ENCODE results near the gene IFT80. TPM values are rescaled to one million over a fixed set of nuclear protein-coding genes. Genes with fewer than 3 reads are reported as not detected.

The IFT80 gene
- total and polyA plus RNA-seq, 2 donors (not counting 3 experiments of a cell fraction or from before 2014, with no cell fraction given): 7.3 to 22.5 TPM

DNA sequence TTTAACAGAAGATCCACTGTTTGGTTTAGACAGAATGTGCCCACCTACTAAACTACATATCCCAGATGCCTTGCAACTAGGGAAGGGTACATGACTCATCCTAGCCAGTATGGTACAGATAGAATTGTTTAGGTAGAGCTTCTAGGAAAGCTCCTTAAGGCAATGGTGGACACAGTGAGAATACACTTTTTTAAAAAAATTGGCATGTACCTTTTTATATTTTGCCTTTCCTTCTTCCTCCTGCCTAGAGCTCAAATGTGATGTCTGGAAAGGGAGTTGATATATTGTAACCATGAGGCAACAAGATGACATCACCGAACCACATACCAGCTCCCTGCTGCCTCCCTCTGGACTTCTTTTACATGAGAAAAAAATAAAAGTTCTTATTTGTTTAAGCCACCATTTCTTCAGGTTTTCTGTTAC lies 188.2 kb downstream of the IFT80 start:
- BruUV-seq (replicated peaks): no TSS peak
- H3K4me3 ChIP-seq (replicated peaks in 1 of 3; ENCODE audit: insufficient read depth in 1 of 3, low read depth in 1 of 3, low read length in 3 of 3): no peak overlapping the region
- no peak overlapping the region for H3K4me2 ChIP-seq (ENCODE audit: insufficient read depth, low read length)
- POLR2A ChIA-PET: no interaction called here
- CTCF ChIA-PET: interaction anchor here (0.8 to 4.2 kb wide), 12 partner anchors 9 to 326 kb away, joined by 3 to 20 read pairs (median 4); partner anchors contain the start of gene C3orf80
- TF ChIP-seq, protein P1, sequence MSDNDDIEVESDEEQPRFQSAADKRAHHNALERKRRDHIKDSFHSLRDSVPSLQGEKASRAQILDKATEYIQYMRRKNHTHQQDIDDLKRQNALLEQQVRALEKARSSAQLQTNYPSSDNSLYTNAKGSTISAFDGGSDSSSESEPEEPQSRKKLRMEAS (IDR thresholded peaks at IDR 0.05; ENCODE audit: insufficient read depth, insufficient read length): no peak
- TF ChIP-seq MYC (IDR thresholded peaks at IDR 0.05; ENCODE audit: low read depth, low read length) (no peak), FOS (IDR thresholded peaks at IDR 0.05; ENCODE audit: borderline replicate concordance, insufficient read depth, low read length) (peak; percentile 61)
- TF ChIP-seq, protein P2, sequence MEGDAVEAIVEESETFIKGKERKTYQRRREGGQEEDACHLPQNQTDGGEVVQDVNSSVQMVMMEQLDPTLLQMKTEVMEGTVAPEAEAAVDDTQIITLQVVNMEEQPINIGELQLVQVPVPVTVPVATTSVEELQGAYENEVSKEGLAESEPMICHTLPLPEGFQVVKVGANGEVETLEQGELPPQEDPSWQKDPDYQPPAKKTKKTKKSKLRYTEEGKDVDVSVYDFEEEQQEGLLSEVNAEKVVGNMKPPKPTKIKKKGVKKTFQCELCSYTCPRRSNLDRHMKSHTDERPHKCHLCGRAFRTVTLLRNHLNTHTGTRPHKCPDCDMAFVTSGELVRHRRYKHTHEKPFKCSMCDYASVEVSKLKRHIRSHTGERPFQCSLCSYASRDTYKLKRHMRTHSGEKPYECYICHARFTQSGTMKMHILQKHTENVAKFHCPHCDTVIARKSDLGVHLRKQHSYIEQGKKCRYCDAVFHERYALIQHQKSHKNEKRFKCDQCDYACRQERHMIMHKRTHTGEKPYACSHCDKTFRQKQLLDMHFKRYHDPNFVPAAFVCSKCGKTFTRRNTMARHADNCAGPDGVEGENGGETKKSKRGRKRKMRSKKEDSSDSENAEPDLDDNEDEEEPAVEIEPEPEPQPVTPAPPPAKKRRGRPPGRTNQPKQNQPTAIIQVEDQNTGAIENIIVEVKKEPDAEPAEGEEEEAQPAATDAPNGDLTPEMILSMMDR (IDR thresholded peaks at IDR 0.05; ENCODE audit: extremely low read depth in 1 of 2, insufficient read depth in 1 of 2, low read depth in 1 of 2, low read length in 2 of 2): peak in 1 of 2 donors; percentile 22
- peak; percentile 73 for FAIRE-seq
- dilution Hi-C loops (cut with MboI; ENCODE audit: extremely low pct_ligation_motif_present, low sequenced_read_pairs): loop anchor here (25.0 kb wide), 1 partner anchor 174 kb away; no protein-coding TSS in a partner anchor
- H3K36me3 ChIP-seq (ENCODE audit: control insufficient read depth in 2 of 2, extremely low read depth in 1 of 2, insufficient read depth in 2 of 2, low read length in 2 of 2): no peaks in the 10 kb centered on the region
- no peaks in the 10 kb centered on the region for H3K4me1 ChIP-seq (ENCODE audit: control insufficient read depth, extremely low read depth, insufficient read depth, low read length)
- no peaks in the 10 kb centered on the region for H3K9me3 ChIP-seq (replicated peaks; ENCODE audit: control insufficient read depth, insufficient read depth, low read length)
- no peak overlapping the region for H3K9ac ChIP-seq (replicated peaks; ENCODE audit: extremely low read depth, insufficient read depth, low read length)
- no peaks in the 10 kb centered on the region for H4K20me1 ChIP-seq (replicated peaks; ENCODE audit: control insufficient read depth, extremely low read depth, insufficient read depth, low read length)
- no peak overlapping the region for H2AFZ ChIP-seq (ENCODE audit: low read depth, low read length)
- H3K9me1 ChIP-seq (replicated peaks; ENCODE audit: control insufficient read depth, extremely low read depth, insufficient read depth, low read length): no peaks in the 10 kb centered on the region
- peaks cover 0 to 4% of the 10 kb centered on the region in 2 experiments for H3K27me3 ChIP-seq (ENCODE audit: control insufficient read depth in 2 of 2, insufficient read depth in 2 of 2, low read length in 2 of 2)
- no peaks in the 10 kb centered on the region for H3K79me2 ChIP-seq (ENCODE audit: control insufficient read depth, insufficient read depth, low read length)
- DNase-seq (ENCODE audit: low read depth, low spot score): peak; percentile 33
- no peak overlapping the region for H3K27ac ChIP-seq (ENCODE audit: insufficient read depth, low read depth, low read length)
- intact Hi-C loops (cut with micrococcal nuclease): loop anchor here (1.0 to 5.0 kb wide), 3 partner anchors 49 to 201 kb away; no protein-coding TSS in a partner anchor

DNA sequence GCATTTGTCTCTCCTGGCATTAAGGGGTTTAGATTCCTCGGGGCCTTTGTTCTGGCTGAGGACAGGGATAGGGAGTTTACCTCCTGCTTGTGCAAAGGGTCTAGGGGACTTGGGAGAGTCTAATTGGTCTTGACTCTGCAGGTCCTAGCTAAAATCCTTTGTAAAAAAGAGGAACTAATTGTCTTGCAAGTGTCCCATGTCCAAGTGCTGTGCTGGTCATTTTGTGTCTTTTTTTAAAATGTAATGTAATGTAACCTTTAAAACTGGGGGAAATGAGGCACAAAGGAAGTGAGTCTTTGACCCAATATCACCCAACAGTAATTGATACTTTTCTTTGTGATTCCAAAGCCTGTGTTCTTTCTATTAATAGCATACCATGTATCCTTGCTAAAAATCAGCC lies 188.7 kb downstream of the IFT80 start:
- no peaks in the 10 kb centered on the region for H4K20me1 ChIP-seq (replicated peaks; ENCODE audit: control insufficient read depth, extremely low read depth, insufficient read depth, low read length)
- BruUV-seq (replicated peaks): no TSS peak
- no peak overlapping the region for H2AFZ ChIP-seq (ENCODE audit: low read depth, low read length)
- H3K9me3 ChIP-seq (replicated peaks; ENCODE audit: control insufficient read depth, insufficient read depth, low read length): no peaks in the 10 kb centered on the region
- H3K36me3 ChIP-seq (ENCODE audit: control insufficient read depth in 2 of 2, extremely low read depth in 1 of 2, insufficient read depth in 2 of 2, low read length in 2 of 2): no peaks in the 10 kb centered on the region
- peaks cover 0 to 4% of the 10 kb centered on the region in 2 experiments for H3K27me3 ChIP-seq (ENCODE audit: control insufficient read depth in 2 of 2, insufficient read depth in 2 of 2, low read length in 2 of 2)
- intact Hi-C loops (cut with micrococcal nuclease): loop anchor here (5.0 kb wide), 2 partner anchors 48 to 202 kb away; no protein-coding TSS in a partner anchor
- no peak overlapping the region for H3K27ac ChIP-seq (ENCODE audit: insufficient read depth, low read depth, low read length)
- FAIRE-seq: no peak
- H3K4me1 ChIP-seq (ENCODE audit: control insufficient read depth, extremely low read depth, insufficient read depth, low read length): no peaks in the 10 kb centered on the region
- H3K9ac ChIP-seq (replicated peaks; ENCODE audit: extremely low read depth, insufficient read depth, low read length): no peak overlapping the region
- dilution Hi-C loops (cut with MboI; ENCODE audit: extremely low pct_ligation_motif_present, low sequenced_read_pairs): loop anchor here (25.0 kb wide), 1 partner anchor 173 kb away; no protein-coding TSS in a partner anchor
- no peak for DNase-seq (ENCODE audit: low read depth, low spot score)
- H3K4me3 ChIP-seq (replicated peaks in 1 of 3; ENCODE audit: insufficient read depth in 1 of 3, low read depth in 1 of 3, low read length in 3 of 3): no peak overlapping the region
- no peaks in the 10 kb centered on the region for H3K9me1 ChIP-seq (replicated peaks; ENCODE audit: control insufficient read depth, extremely low read depth, insufficient read depth, low read length)
- H3K4me2 ChIP-seq (ENCODE audit: insufficient read depth, low read length): no peak overlapping the region
- ChIA-PET CTCF (interaction anchor here (0.8 to 4.2 kb wide), 12 partner anchors 9 to 326 kb away, joined by 3 to 20 read pairs (median 4); partner anchors contain the start of gene C3orf80), POLR2A (no interaction called here)
- TF ChIP-seq POLR2AphosphoS5 (IDR thresholded peaks at IDR 0.05; ENCODE audit: insufficient read depth, low read depth, low read length) (no peak), POLR2A (IDR thresholded peaks at IDR 0.05; ENCODE audit: low read depth, low read length) (no peak), EZH2 (IDR thresholded peaks at IDR 0.05; ENCODE audit: borderline replicate concordance, low read depth, low read length, severe bottlenecking) (no peak), GATA2 (IDR thresholded peaks at IDR 0.05; ENCODE audit: insufficient read depth, insufficient read length, low read depth, low read length) (no peak), JUN (IDR thresholded peaks at IDR 0.05; ENCODE audit: borderline replicate concordance, insufficient read depth, insufficient read length, low read depth) (no peak), MYC (IDR thresholded peaks at IDR 0.05; ENCODE audit: low read depth, low read length) (no peak), FOS (IDR thresholded peaks at IDR 0.05; ENCODE audit: borderline replicate concordance, insufficient read depth, low read length) (no peak)
- TF ChIP-seq, protein P1 (IDR thresholded peaks at IDR 0.05; ENCODE audit: insufficient read depth, insufficient read length): no peak
- TF ChIP-seq, protein P2 (IDR thresholded peaks at IDR 0.05; ENCODE audit: extremely low read depth in 1 of 2, insufficient read depth in 1 of 2, low read depth in 1 of 2, low read length in 2 of 2): no peak
- no peaks in the 10 kb centered on the region for H3K79me2 ChIP-seq (ENCODE audit: control insufficient read depth, insufficient read depth, low read length)

Data from endothelial cell of umbilical vein (primary cell).